ENCODE results near the gene MFSD6. TPM values are rescaled to one million over a fixed set of nuclear protein-coding genes. Genes with fewer than 3 reads are reported as not detected.

MFSD6 gene
- total RNA-seq, 4 donors from 2014 or later: 3.6 to 30.3 (median 28.4) TPM

GRCh38 chr2:190436557-190436956 is 28.4 kb downstream of the MFSD6 start:
- no peak overlapping the region for H3K27ac ChIP-seq
- no peak for DNase-seq
- H3K27me3 ChIP-seq: no peaks in the 10 kb centered on the region
- intact Hi-C loops (cut with DNase I; ENCODE audit: low total_unique reads): no loop called here
- H3K9me3 ChIP-seq: no peaks in the 10 kb centered on the region
- H3K4me1 ChIP-seq: no peaks in the 10 kb centered on the region
- no peak for TF ChIP-seq CTCF (IDR thresholded peaks at IDR 0.05)
- no peak for TF ChIP-seq POLR2A (IDR thresholded peaks at IDR 0.05)
- no peak overlapping the region for H3K4me3 ChIP-seq
- no peaks in the 10 kb centered on the region for H3K36me3 ChIP-seq

GRCh38 chr2:190440113-190440512 is 32.0 kb downstream of the MFSD6 start:
- H3K27ac ChIP-seq: no peak overlapping the region
- TF ChIP-seq CTCF (IDR thresholded peaks at IDR 0.05): no peak
- TF ChIP-seq POLR2A (IDR thresholded peaks at IDR 0.05): no peak
- no peak for DNase-seq
- no peak overlapping the region for H3K4me3 ChIP-seq
- intact Hi-C loops (cut with DNase I; ENCODE audit: low total_unique reads): no loop called here
- H3K9me3 ChIP-seq: no peaks in the 10 kb centered on the region
- no peaks in the 10 kb centered on the region for H3K36me3 ChIP-seq
- H3K4me1 ChIP-seq: no peaks in the 10 kb centered on the region
- H3K27me3 ChIP-seq: no peaks in the 10 kb centered on the region

GRCh38 chr2:190441564-190441963 is 33.4 kb downstream of the MFSD6 start:
- no peak for DNase-seq
- no peaks in the 10 kb centered on the region for H3K27me3 ChIP-seq
- no peaks in the 10 kb centered on the region for H3K36me3 ChIP-seq
- no peaks in the 10 kb centered on the region for H3K9me3 ChIP-seq
- no peak overlapping the region for H3K27ac ChIP-seq
- H3K4me1 ChIP-seq: no peaks in the 10 kb centered on the region
- intact Hi-C loops (cut with DNase I; ENCODE audit: low total_unique reads): no loop called here
- TF ChIP-seq POLR2A (IDR thresholded peaks at IDR 0.05): no peak
- TF ChIP-seq CTCF (IDR thresholded peaks at IDR 0.05): no peak
- H3K4me3 ChIP-seq: no peak overlapping the region

GRCh38 chr2:190443055-190443454 is 34.9 kb downstream of the MFSD6 start:
- Histone ChIP-seq H3K4me1 (no peaks in the 10 kb centered on the region), H3K9me3 (no peaks in the 10 kb centered on the region), H3K36me3 (no peaks in the 10 kb centered on the region), H3K4me3 (no peak overlapping the region), H3K27me3 (no peaks in the 10 kb centered on the region), H3K27ac (peak overlapping the region in 1 of 2 donors; percentile 47)
- intact Hi-C loops (cut with DNase I; ENCODE audit: low total_unique reads): no loop called here
- TF ChIP-seq CTCF (IDR thresholded peaks at IDR 0.05) (no peak), POLR2A (IDR thresholded peaks at IDR 0.05) (no peak)
- no peak for DNase-seq

GRCh38 chr2:190443778-190444481 is 35.8 kb downstream of the MFSD6 start:
- intact Hi-C loops (cut with DNase I; ENCODE audit: low total_unique reads): no loop called here
- Histone ChIP-seq H3K9me3 (no peaks in the 10 kb centered on the region), H3K4me1 (no peaks in the 10 kb centered on the region), H3K27me3 (no peaks in the 10 kb centered on the region), H3K36me3 (no peaks in the 10 kb centered on the region), H3K4me3 (no peak overlapping the region), H3K27ac (peak overlapping the region; percentile 10 to 47)
- TF ChIP-seq CTCF (IDR thresholded peaks at IDR 0.05) (no peak), POLR2A (IDR thresholded peaks at IDR 0.05) (no peak)
- DNase-seq: no peak
